Fibroblast of skin of scalp (primary cell): ENCODE measurements around the gene PLXDC2.
"Not testable (repeated sequence)": the region's sequence is repeated elsewhere in the genome, so short reads cannot be mapped to it uniquely, and the experiment has no call there.

Experiments
- DNase-seq: peaks from one replicate; pipeline ENCODE4 v3.0.0-alpha.2; 2013

PLXDC2 gene

DNA sequence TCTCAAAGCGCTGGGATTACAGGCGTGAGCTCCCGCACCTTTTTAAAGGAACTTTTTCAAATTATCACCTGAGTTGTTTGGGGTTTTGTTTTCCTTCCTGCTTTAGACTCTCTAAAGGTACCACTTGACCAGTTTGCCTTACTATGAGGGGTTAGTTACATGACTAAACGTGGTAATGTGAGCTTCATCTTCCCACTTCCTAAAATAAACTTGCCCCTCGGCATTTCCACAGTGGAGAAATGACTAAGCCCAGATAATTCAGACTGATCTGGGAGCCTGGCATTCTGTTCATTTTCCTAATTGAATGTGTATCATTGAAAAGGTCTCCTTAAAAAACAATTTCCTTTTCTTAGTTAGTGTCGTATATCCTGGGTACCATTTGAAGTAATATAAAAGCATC lies 163.4 kb downstream of the PLXDC2 start:
- no peak for DNase-seq

DNA sequence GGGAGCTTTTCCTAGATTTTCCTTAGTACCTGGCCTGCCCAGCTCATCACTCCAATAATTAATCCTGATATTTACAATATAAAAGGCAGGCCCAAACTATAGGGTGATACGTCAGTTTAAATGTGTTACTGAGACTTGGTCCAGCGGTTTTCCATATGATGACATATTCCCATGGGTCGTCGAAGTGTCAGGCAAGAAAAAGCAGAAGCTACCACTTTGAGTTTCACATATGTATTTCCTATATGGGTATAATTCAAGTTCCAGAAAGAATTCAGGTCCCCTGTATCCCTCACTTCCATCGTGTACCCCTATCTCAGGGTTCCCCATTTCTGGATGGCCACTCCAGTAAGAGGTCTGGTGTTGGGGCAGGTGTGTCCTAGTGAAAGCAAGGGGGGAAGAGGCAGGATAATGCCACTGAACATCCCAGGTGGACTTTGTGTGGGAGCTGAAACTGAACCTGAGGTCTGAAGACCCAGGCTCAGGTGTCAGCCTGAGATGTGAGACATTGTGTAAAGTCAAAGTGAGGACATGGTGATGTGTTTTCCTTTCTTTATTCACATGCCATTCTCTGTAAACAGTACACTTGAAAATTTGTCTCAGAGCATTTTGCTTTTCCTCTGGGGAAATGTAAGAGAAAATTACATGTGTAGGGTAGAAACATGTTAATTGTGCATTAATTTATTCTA lies 167.8 kb downstream of the PLXDC2 start:
- no peak for DNase-seq

DNA sequence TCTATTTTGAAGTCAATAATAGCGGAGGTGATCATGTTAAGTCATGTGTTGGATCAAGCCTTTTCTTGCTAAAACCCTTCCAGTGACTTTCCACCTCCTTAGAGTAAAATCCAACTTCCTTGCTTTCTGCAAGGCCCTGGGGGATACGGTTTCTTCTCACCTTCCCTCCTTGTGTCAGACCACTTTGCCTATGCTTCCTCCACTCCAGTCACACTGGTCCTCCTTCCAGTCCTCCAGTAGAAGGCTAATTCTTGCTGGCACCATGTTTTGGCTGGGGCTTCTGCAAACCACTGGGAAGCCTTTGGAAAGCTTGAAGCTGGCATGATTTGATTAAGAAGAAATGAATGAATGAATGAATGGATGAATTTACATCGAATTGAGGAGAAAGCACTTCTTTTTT lies 169.5 kb downstream of the PLXDC2 start:
- no peak for DNase-seq

DNA sequence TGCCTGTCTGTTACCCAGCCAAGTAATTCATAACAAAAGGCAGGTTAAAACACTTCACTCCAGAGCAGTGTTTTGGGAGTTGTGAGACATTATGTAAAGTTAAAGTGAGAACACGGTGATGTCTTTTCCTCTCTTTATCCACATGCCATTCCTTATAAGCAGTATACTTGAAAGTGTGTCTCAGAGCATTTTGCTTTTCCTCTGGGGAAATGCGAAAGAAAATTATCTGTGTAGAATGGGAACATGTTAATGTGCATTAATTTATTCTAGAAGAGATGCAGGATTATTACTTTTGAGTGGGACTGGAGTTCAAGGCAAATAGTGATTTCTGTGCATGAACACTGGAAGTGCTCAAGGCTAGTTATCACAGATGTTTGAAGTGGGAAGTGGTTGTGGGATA lies 170.4 kb downstream of the PLXDC2 start:
- DNase-seq, result no peak

DNA sequence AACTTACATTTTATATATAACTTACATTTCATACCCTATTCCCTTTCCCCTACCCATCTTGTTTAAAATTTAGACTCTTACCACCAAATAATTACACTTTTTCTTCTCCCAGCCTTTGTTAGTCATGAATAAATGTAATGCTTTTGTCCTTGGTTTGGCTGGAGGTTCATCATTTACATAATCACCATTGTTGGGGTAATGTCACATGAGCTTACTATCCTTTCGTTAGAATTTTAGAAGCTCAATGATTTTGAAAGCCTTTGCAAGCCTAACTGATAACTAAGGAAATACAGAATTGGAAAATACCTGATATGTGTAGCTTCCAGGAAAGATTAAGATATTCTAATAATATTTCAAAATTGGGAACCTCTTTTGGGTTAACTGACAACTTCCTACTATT lies 171.7 kb downstream of the PLXDC2 start:
- DNase-seq, result no peak

DNA sequence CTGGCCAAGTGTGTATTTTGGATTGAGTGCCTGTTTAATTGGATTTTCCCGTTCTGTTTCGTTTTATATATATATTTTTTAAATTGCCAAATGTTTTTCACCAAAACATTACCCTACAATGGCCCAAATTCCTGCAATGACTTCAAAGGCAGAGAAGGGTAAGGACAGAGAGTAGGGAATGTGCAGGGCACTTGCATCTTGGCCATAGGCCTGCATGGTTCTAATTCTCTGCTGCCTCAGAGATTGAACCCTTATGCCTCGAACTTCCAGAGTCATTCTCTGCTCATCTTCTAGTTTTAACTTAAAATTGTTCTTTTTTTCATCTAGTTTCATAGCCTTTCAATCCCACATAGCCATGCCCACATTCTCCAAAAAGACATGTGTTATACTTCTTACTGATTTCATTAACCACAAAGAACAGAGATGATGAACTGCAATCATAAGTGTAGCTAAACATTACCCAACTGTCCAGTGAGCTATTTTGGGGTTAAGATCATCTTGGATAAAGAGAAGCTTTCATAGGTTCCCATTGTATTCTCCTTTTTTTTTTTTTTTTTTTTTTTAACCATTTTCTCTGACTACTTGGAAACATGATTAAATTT lies 177.6 kb downstream of the PLXDC2 start:
- DNase-seq, result no peak

DNA sequence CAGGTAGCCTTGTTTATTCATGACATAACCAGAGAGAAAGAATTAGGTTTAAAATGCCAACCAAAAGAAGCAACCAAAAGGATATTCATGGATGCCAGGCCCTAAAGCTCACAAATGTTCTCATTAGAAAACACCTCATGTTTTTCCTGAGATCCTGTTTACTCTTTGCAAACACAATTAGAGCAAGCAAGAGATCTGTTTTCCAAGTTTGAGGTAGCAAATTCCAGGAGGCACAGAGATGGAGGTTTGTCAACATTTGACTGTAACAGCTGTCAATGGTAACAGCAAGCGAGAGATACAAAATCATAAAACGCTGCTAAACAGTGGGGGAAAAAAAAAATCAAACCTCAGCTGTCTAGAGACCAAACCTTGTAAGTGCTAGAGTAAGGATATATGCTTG lies 182.2 kb downstream of the PLXDC2 start:
- DNase-seq, result no peak

DNA sequence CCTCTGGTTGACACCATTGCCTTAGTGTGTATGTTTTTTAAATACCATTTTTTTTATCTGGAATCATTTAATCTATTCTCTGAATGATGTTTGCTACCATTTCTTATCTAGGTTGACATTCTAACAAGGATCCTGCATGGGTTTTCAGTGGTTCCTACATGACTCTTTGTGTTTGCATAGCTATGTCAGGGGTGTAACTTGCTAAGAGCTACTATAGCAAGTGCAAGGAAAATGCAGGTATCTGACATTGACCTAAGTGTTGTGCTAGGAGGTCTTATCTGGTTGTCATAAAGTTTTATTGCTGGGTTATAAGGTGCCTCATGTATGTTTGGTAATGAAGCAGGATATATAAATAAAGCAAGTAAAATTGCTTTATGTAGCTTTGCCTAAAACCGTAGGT lies 183.2 kb downstream of the PLXDC2 start:
- DNase-seq, result no peak

DNA sequence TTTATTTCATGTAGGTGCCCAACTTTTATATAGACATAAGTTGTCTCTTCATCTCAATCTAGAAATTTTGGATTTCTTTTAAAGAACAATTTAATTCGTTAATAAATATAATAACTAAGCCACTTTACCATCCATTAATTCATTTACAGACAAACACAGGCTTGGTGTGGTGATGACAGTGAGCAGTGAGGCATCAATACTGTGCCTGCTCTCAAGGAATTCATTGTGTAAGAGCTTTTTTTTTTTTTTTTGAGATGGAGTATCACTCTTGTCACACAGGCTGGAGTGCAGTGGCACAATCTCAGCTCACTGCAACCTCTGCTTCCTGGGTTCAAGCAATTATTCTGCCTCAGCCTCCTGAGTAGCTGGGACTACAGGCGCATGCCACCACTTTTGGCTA lies 185.8 kb downstream of the PLXDC2 start:
- not testable (repeated sequence) for DNase-seq

DNA sequence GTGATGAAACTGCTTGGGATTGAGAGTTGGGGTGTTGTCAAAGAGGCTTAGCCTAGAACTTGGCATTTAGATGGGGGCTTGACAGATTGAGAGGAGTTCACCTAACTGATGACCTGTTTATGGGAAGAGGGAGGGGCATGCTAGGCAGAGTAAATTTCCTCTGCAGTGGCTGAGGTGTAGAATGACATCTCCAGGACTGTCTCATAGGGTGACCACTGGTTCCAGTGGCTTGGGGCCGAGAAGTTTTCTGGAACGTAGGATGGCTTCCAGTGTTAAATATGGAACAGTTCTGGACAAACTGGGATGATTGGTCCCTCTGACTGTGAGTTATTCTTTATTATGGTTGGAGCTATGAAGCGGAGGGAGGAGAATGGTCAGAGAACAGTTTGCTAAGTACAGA lies 186.4 kb downstream of the PLXDC2 start:
- DNase-seq, result no peak

DNA sequence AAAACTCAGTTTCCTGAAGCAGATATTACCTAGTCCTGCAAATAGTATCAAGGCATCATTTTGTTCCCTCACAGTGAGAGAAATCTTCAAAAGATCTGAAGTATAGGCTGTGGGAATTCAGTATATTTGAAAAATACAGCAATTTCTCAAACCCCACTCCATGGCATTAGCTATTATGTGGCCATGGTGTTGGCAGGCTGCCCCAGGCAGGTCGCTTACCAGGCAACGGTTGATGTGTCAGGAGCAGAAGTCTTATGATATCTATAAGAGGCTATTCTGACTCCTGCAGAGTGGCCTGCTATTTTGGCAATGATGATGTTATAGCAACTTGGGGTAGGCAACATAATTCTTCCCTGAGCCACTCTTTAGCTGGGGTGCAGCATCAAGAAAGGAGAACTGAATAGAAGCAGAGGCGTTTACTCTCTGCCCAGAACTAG lies 187.9 kb downstream of the PLXDC2 start:
- no peak for DNase-seq

DNA sequence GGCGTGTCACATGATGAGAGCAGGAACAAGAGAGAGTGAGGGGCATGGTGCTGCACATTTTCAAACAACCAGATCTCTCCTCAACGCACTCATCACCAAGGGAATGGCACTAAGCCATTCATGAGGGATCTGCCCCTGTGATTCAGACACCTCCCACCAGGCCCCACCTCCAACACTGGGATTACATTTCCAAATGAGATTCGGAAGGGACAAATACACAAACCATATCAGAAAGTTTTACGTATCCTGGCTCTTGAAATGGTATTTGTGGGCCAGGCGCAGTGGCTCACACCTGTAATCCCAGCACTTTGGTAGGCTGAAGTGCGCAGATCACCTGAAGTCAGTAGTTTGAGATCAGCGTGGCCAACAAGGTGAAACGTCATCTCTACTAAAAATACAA lies 189.4 kb downstream of the PLXDC2 start:
- DNase-seq, result no peak

DNA sequence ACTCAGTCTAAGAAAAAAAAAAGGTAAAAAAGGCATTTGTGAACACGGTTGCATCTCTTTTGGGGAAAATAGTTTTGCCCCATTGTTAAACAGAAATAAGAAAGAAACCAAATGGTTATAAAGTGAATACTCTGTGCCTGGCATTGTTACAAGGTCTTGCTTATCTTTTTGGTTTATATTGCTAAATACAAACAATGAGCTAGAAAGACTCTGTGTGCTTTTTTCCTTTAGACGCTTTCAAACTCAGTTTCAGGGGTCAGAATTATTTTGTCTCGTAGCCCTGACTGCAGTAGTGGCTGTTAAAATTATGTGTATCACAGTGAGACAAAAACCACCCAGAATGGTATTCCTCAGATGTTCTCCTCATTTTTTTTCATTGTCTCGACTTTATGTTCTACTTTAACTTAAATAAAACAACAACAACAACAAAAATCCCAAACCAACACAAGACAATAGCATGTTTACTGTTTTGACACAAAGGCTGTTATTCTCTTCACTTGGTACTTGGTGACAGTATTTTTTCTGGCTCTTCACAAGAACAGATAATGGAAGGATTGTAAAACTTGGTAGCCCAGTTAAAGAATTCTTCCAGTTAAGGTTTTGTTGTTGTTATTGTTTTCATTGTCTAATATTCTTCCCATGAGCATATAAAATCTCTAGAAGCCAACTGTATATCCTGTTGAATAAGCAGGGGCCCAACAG lies 190.1 kb downstream of the PLXDC2 start:
- DNase-seq, result no peak

DNA sequence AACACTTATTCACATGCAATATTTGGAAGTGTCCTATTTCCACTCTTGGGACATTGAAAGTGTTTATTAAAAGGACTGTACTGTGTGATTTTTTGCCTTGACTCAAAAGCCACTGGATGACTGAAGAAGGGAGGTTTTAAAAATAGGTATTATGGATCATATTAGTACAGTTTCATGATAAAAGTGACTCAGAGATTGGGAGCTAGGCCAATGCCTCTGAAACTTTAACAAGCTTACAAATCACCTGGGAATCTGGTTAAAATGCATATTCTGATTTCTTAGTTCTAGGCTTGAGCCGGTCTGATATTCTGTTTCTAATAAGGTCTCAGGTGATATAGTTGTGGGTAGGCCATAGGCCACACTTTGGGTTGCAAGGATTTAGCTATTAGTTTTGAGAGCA lies 191.2 kb downstream of the PLXDC2 start:
- DNase-seq, result no peak

DNA sequence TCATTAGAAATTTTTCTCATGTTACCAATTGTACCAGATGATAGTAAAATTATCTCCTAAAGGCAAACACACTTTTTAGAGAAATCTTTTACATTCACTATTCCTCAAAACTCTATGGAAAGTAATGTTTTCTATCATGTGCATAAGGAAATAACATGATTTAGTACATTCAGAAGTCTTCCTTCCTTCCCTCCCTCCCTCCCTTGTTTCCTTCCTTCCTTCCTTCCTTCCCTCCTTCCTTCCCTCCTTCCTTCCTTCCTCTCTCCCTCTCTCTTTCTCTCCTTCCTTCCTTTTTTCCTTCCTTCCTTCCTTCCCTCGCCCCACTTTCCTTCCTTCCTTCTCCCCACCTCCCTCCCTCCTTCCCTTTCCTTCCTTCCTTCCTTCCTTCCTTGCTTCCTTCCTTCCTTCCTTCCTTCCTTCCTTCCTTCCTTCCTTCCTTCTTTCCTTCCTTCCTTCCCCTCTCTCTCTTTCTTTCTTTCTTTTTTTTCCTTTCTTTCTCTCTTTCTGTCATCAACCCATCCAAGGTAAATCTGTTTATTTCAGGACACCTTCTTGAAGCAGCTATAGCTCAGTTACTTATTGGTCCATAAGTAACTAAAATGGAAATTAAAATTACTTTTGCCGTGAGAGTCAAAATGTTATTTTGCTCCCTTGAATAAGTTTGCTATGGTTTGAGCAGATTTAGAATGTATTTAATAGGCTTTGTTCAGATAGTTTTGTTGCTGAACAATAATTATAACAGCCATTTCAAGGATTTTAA lies 197.9 kb downstream of the PLXDC2 start:
- no peak for DNase-seq

DNA sequence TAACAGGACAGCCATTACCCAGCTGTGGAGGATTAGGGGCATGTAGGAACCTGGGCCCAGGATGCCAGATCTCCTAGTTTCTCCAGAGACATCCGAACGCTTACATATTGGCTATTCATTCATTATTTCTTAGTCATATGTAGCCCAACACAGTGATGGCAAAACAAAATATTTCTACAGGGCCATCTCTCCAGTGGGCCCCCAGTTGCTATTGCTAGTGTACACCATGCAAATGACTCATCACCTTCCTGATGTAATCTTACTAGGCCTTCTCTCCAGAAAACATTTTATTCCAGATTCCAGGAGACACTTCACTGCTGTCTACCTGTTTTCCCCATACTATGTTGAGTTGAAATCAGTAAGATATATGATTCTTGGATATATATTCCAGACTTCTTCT lies 201.7 kb downstream of the PLXDC2 start:
- DNase-seq, result peak; percentile 12

DNA sequence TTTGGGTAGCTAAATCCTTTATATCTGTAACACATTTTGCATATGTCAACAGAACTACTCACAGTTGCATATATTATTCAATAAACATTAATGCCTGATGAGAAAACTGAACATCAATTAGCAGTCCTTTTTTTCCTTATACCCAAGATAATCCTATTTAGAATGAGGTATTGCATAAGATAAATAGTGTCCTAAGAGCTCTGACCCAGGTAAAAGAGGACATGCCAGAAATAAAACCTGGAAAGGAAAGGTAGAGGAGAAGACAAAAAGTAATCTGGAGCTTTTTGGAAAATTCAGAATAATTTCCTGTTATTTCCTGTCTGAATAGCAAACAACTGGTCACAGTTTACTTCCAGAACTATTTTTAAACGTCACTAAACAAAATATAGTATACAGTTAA lies 204.4 kb downstream of the PLXDC2 start:
- no peak for DNase-seq

DNA sequence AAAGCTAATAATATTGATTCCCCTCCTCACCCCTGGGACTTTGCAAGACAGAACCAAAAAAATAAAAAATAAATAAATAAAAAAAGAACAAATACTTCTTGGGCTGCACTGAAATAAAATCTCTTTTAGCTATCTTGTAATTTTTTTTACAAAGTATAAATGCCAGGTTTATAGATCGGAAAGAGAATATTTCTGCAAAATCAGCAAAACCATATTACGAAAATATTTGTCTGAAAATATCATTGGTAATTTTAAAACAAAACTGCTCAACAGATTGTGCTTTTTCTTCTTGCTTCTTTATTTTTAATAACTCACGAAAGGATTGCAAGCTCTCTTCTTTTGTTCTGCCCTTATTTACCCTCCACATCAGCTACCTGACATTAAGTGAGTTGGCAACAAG lies 213.3 kb downstream of the PLXDC2 start:
- no peak for DNase-seq

DNA sequence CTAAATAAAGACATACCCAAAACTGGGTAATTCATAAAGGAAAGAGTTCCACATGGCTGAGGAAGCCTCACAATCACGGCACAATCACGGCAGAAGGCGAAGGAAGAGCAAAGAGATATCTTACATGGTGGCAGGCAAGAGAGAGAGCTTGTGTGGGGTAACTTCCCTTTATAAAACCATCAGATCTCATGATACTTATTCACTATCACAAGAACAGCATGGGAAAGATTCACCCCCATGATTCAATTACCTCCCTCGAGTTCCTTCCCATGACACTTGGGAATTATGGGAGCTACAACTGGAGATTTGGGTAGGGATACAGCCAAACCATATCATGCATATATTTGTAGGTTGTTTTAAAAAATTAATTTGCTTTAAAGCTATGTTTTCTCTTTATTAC lies 217.2 kb downstream of the PLXDC2 start:
- DNase-seq, result no peak

DNA sequence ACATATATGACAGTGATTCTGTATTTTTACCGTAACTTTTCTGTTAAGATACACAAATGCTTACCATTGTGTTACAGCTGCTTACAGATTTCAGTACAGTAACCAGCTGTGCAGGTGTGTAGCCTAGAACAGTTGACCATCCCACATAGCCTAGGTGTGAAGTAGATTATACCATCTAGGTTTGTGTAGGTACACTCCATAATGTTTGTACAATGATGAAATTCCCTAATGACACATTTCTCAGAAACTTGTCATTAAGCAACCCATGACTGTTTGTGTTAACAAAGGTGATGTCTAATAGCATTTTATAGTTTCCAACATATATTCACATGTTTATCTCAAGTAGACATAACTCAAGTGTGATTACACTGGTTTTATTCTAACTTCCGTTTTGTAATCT lies 218.5 kb downstream of the PLXDC2 start:
- no peak for DNase-seq

DNA sequence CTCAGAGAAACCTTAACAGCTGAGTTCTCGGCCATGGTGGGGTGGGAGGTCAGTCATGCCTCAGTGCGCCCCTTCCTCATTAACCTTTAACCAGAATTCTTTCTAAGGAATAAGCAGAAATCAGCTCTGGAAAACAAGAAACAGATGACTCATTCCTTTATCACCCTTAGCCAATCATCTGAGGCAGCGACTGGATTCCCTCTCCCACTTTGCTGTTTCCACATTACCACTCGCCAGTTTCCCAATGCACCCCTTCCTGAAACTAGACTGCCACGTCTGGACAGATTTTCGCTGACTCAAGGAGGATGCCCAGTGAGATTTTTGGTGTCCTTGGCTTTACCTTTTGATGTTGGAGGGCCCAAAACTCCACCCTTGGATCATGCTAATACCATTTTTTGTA lies 223.8 kb downstream of the PLXDC2 start:
- DNase-seq, result no peak

DNA sequence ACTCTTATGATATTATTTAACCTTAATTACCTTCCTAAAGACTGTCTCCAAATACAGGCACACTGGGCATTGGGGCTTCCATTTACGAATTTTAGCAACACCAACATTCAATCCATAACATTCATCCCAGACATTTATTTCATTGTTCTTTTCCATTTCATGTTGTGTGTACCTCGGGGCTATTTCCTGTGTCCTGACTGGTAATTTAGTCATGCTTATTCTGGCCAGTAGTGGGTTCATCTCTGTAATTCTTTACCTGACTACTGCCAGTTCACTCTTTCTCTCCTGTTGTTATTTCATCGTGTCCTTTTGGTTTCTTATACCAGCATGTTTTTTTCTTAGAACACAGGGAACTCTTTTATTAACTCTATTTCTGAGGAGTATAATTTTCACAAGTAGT lies 225.7 kb downstream of the PLXDC2 start:
- no peak for DNase-seq

DNA sequence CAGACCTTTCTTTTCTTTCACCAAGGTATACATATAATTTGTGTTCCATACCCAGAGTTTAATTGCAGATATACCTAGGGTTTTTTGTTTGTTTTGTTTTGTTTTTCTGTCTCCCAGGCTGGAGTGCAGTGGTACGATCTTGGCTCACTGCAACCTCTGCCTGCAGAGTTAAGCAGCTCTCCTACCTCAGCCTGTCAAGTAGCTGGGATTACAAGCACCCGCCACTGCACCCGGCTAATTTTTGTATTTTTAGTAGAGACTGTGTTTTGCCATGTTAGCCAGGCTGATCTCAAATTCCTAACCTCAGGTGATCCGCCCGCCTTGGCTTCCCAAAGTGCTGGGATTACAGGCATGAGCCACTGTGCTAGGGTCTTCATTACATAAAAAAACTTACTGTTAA lies 228.9 kb downstream of the PLXDC2 start:
- DNase-seq, result not testable (repeated sequence)
